Chondrocyte (in vitro differentiated cells): Measurements from ENCODE around the gene ISY1. TPM values are rescaled to one million over a fixed set of nuclear protein-coding genes. Genes with fewer than 3 reads are reported as not detected.

Experiments
- DNase-seq: peaks from one replicate; pipeline ENCODE4 v3.0.0; 2021; ENCODE audit warnings: mixed read lengths, low spot score
- H3K27ac Mint-ChIP-seq: one replicate; pipeline ENCODE4 v1.8.0; 2021; ENCODE audit warnings: mild to moderate bottlenecking, moderate library complexity, mixed read lengths; ENCODE audit not compliant: unreplicated experiment
- H3K27me3 Mint-ChIP-seq: 2 replicates; pipeline ENCODE4 v1.8.0; 2021; ENCODE audit warnings: low read depth, mixed read lengths
- H3K36me3 Mint-ChIP-seq: 2 replicates; pipeline ENCODE4 v1.8.0; 2021; ENCODE audit warnings: low read depth, mixed read lengths
- H3K4me1 Mint-ChIP-seq: 2 replicates; pipeline ENCODE4 v1.8.0; 2021; ENCODE audit warnings: low read depth, mild to moderate bottlenecking, mixed read lengths
- H3K4me3 Mint-ChIP-seq: one replicate; pipeline ENCODE4 v1.8.0; 2021; ENCODE audit warnings: mild to moderate bottlenecking, moderate library complexity, mixed read lengths; ENCODE audit not compliant: unreplicated experiment
- H3K9me3 Mint-ChIP-seq: 2 replicates; pipeline ENCODE4 v1.8.0; 2021; ENCODE audit warnings: low read depth, mixed read lengths
- total RNA-seq: library from RNA; stranded (reverse); gene quantifications from 3 replicates; pipeline ENCODE4 v1.2.1, GENCODE V29; 2021
- TF ChIP-seq, protein P1 (sequence below): fragments of 200-600 bp; sonication (generic); IDR thresholded peaks from 2 replicates; pipeline ENCODE4 v1.5.0; 2021; ENCODE audit warnings: antibody characterized with exemption, mild to moderate bottlenecking, moderate library complexity

The ISY1 gene
- total RNA-seq, 1 donor from 2014 or later: 31.3 TPM

- DNase-seq: no peak
- H3K27me3 Mint-ChIP-seq: no peaks in the 10 kb centered on the region
- no peaks in the 10 kb centered on the region for H3K9me3 Mint-ChIP-seq
- peak overlapping the region; percentile 84 for H3K4me3 Mint-ChIP-seq
- peaks cover 43% of the 10 kb centered on the region for H3K4me1 Mint-ChIP-seq
- peak overlapping the region; percentile 92 for H3K27ac Mint-ChIP-seq
- TF ChIP-seq, protein P1, sequence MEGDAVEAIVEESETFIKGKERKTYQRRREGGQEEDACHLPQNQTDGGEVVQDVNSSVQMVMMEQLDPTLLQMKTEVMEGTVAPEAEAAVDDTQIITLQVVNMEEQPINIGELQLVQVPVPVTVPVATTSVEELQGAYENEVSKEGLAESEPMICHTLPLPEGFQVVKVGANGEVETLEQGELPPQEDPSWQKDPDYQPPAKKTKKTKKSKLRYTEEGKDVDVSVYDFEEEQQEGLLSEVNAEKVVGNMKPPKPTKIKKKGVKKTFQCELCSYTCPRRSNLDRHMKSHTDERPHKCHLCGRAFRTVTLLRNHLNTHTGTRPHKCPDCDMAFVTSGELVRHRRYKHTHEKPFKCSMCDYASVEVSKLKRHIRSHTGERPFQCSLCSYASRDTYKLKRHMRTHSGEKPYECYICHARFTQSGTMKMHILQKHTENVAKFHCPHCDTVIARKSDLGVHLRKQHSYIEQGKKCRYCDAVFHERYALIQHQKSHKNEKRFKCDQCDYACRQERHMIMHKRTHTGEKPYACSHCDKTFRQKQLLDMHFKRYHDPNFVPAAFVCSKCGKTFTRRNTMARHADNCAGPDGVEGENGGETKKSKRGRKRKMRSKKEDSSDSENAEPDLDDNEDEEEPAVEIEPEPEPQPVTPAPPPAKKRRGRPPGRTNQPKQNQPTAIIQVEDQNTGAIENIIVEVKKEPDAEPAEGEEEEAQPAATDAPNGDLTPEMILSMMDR: no peak
- H3K36me3 Mint-ChIP-seq: peaks cover 5% of the 10 kb centered on the region
Measured at GRCh38 chr3:129119365-129120100, 41.3 kb downstream of the ISY1 start.

GRCh38 chr3:129118745-129119144 is 42.1 kb downstream of the ISY1 start:
- Mint-ChIP-seq H3K4me3 (no peak overlapping the region), H3K9me3 (no peaks in the 10 kb centered on the region), H3K36me3 (peaks cover 5% of the 10 kb centered on the region), H3K4me1 (peaks cover 43% of the 10 kb centered on the region), H3K27ac (no peak overlapping the region), H3K27me3 (no peaks in the 10 kb centered on the region)
- TF ChIP-seq, protein P1: no peak
- DNase-seq: no peak

DNA sequence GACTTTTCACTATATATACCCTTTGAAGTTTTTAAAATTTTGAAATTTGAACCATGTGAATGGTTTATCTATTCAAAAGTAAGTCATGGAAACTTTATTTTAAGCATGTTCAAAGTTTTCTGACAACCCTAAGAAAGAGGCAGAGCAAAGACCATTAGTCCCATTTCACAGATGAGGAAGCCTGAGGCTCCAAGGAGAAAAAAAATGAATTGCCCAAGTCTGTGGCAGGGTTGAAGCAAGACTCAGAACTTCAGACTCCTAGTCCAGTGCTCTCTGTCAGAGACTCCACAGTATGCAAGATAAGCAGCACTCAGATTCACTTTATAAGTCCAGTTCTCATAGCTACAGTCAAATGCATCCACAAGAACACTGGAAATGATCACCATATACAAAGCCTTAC is 43.7 kb downstream of the ISY1 start:
- H3K27ac Mint-ChIP-seq: no peak overlapping the region
- H3K36me3 Mint-ChIP-seq: peaks cover 5% of the 10 kb centered on the region
- TF ChIP-seq, protein P1: no peak
- H3K4me1 Mint-ChIP-seq: peaks cover 48% of the 10 kb centered on the region
- H3K27me3 Mint-ChIP-seq: no peaks in the 10 kb centered on the region
- no peak for DNase-seq
- H3K9me3 Mint-ChIP-seq: no peaks in the 10 kb centered on the region
- H3K4me3 Mint-ChIP-seq: no peak overlapping the region

DNA sequence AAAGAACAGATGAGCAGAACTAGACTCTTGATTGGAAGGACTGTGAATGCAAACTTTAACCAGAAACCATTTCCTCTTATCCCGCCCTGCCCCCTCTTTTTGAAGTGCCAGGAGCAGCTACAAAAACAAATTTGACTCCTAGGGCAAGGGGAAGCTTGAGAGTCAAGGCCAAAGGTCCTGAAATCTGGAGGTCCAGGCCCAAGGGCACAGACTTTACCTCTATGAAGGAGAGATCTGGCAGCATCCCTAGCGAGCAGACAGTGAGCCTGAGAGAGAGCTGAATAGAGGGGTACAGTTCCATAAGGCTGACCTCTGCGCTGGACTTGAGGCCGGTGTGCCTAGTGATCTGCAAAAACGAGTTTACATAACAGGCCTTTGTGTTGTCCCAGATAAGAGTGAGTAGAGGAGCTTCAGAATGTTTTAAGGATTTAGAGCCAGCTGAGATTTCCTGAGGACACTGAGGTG is 44.3 kb downstream of the ISY1 start:
- Mint-ChIP-seq H3K36me3 (peaks cover 5% of the 10 kb centered on the region), H3K9me3 (no peaks in the 10 kb centered on the region), H3K4me1 (peaks cover 48% of the 10 kb centered on the region), H3K27me3 (no peaks in the 10 kb centered on the region), H3K27ac (peak overlapping the region; percentile 58), H3K4me3 (no peak overlapping the region)
- TF ChIP-seq, protein P1: no peak
- DNase-seq: no peak

- Mint-ChIP-seq H3K27me3 (no peaks in the 10 kb centered on the region), H3K36me3 (peaks cover 5% of the 10 kb centered on the region), H3K4me3 (no peak overlapping the region), H3K4me1 (peaks cover 37% of the 10 kb centered on the region), H3K9me3 (no peaks in the 10 kb centered on the region), H3K27ac (no peak overlapping the region)
- TF ChIP-seq, protein P1: no peak
- no peak for DNase-seq
Measured at GRCh38 chr3:129114455-129114854, 46.4 kb downstream of the ISY1 start.
